Kidney epithelial cell (primary cell): ENCODE data around the gene DCTN1. TPM values are rescaled to one million over a fixed set of nuclear protein-coding genes. Genes with fewer than 3 reads are reported as not detected.

ENCODE experiments used
- DNase-seq: peaks from one replicate; pipeline ENCODE4 v3.0.0-alpha.2; 2010; ENCODE audit warnings: low read depth
- H3K27me3 ChIP-seq: 2 replicates; pipeline ENCODE4 v1.6.0; 2011; ENCODE audit warnings: low read length; ENCODE audit not compliant: control insufficient read depth, insufficient read depth
- H3K36me3 ChIP-seq: 2 replicates; pipeline ENCODE4 v1.5.1; 2011; ENCODE audit warnings: low read length; ENCODE audit not compliant: control insufficient read depth, insufficient read depth
- H3K4me3 ChIP-seq: 2 replicates; pipeline ENCODE4 v1.5.1; 2011; ENCODE audit warnings: low read depth, mild to moderate bottlenecking, control low read depth, low read length
- total RNA-seq: library from RNA; depleted of rRNA; stranded (reverse); fragments of >200 nt; gene quantifications from 2 replicates; pipeline ENCODE4 v1.2.3, GENCODE V29; 2015
- TF ChIP-seq, protein P1 (sequence below): IDR thresholded peaks from 2 replicates; pipeline ENCODE4 v1.5.1; 2011; ENCODE audit warnings: mild to moderate bottlenecking, moderate library complexity, low read length, control low read depth, inconsistent platforms; ENCODE audit not compliant: insufficient read depth, poor library complexity, severe bottlenecking

Gene DCTN1
- total RNA-seq, 1 donor from 2014 or later, result 129 TPM

DNA sequence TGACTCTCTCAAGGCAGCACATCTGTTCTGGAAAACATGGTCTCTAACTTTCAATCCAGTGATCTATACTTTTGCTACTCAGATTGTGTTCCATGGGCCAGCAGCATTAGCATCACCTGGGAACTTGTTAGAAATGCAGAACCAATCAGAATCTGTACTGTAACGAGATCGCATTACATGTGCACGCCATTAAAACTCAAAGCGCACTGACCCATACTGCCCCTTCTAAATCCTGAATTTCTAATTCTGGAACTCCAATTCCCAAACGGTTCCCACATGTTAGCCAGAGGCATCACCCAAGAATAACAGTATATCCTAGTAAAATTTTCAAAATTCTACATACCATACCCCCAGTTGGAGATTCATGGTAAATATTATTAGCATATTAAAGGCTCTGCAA lies 10.5 kb upstream of the DCTN1 start:
- no peaks in the 10 kb centered on the region for H3K27me3 ChIP-seq
- TF ChIP-seq, protein P1, sequence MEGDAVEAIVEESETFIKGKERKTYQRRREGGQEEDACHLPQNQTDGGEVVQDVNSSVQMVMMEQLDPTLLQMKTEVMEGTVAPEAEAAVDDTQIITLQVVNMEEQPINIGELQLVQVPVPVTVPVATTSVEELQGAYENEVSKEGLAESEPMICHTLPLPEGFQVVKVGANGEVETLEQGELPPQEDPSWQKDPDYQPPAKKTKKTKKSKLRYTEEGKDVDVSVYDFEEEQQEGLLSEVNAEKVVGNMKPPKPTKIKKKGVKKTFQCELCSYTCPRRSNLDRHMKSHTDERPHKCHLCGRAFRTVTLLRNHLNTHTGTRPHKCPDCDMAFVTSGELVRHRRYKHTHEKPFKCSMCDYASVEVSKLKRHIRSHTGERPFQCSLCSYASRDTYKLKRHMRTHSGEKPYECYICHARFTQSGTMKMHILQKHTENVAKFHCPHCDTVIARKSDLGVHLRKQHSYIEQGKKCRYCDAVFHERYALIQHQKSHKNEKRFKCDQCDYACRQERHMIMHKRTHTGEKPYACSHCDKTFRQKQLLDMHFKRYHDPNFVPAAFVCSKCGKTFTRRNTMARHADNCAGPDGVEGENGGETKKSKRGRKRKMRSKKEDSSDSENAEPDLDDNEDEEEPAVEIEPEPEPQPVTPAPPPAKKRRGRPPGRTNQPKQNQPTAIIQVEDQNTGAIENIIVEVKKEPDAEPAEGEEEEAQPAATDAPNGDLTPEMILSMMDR, result no peak
- no peak for DNase-seq
- peak overlapping the region; percentile 93 for H3K4me3 ChIP-seq
- H3K36me3 ChIP-seq, result no peaks in the 10 kb centered on the region

DNA sequence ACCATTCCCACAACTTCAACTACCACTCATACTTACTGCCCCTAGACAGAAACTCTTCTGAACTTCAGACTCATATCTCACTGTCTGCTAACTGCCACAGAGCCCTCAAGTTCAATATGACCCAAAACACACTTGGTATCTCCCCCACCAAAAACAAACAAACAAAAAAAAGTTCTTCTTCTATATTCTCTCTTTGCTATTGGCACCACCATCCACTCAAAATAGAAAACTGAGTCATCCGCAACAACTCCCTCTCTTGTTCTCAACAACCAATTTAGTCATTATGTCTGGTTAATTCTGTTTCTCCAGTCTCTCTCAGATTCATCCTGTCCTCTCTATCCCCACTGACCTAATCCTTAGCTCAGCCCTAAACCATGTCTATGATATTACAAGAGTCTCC lies 7.2 kb upstream of the DCTN1 start:
- Histone ChIP-seq H3K36me3 (no peaks in the 10 kb centered on the region), H3K4me3 (no peak overlapping the region), H3K27me3 (no peaks in the 10 kb centered on the region)
- TF ChIP-seq, protein P1, result no peak
- DNase-seq, result no peak

DNA sequence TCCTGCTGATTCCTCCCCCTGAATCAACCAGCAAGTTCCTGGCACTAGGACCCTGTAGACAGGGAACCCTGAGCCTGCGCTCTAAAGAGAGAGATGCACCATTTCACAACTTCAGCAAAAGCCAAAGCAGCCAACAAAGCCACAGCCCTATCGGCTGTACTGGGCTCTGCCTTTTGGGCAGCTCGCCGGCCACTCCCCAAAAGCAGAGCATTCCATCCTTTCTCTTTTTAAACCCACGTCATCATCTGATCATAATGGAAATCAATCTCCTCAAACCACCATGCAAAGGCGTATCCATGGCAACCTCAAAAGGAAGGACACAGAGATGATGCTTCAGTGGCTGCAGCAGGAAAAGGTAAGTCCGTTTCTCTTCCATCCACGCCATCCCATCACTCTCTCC lies 5.3 kb upstream of the DCTN1 start:
- no peak for DNase-seq
- TF ChIP-seq, protein P1, result no peak
- Histone ChIP-seq H3K36me3 (no peaks in the 10 kb centered on the region), H3K4me3 (no peak overlapping the region), H3K27me3 (no peaks in the 10 kb centered on the region)

DNA sequence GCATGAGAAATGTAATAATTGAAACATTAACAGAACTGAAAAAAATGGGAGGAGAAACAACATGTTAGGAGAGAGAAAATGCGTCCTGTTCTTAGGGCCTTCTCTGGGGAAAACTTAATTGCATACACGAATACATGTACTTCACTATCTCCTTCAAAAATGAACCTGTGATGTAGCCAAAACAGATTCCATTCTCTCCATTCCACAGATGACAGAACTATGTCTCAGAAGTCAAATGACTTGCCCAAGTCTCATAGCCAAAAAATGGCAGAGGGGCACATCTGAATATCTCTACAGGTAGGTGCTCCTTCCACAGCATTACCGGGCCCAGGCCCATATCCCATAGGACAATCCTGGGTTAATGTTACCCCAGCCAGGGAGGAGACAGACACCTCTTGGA lies 3.9 kb upstream of the DCTN1 start:
- no peak for DNase-seq
- TF ChIP-seq, protein P1, result no peak
- Histone ChIP-seq H3K36me3 (no peaks in the 10 kb centered on the region), H3K27me3 (no peaks in the 10 kb centered on the region), H3K4me3 (no peak overlapping the region)

DNA sequence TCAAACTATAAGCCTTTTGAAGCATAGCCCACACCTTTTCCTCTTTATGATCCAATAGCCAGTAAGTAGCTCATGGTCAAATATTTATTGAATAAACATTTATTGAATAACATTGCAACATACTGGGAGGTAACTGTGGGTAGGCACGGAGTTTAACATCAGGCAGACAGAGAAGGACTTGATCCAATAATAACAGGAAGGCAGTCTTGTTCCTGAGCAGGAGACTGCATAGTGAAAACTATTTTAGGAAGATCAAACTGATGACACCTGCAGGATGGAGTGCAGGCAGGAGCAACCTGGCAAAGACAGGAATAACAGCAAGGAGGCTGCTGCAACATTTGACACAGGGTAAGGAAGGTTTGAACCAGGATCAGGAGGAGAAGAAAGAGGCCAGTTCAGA lies 3.1 kb upstream of the DCTN1 start:
- DNase-seq, result no peak
- Histone ChIP-seq H3K36me3 (no peaks in the 10 kb centered on the region), H3K4me3 (no peak overlapping the region), H3K27me3 (no peaks in the 10 kb centered on the region)
- TF ChIP-seq, protein P1, result no peak

DNA sequence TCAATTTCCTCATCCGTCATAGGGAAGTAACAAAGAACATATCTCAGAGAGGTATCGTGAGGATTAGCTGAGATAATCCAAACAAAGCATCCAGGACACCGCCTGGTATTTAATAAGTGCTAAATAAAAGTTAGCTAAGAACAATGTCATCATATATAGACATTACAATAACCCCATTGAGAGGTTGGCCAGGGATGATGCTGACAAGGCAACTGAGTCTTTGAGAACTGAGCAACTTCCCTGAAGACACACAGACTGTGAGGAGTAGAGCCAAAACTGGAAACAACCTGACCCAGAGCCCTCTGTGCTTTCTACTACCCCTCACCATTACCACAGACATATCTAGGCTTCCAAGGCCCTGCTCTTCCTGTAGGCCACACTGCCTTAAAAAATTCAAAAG lies 1.6 kb upstream of the DCTN1 start:
- no peaks in the 10 kb centered on the region for H3K27me3 ChIP-seq
- no peak for DNase-seq
- H3K36me3 ChIP-seq, result peaks cover 2% of the 10 kb centered on the region
- no peak overlapping the region for H3K4me3 ChIP-seq
- TF ChIP-seq, protein P1, result no peak
